WERI-Rb-1 (cell line): ENCODE results near the gene TMEM132D.

Experiments
- DNase-seq: peaks from one replicate; pipeline ENCODE4 v3.0.0-alpha.2; 2020
- H3K27ac ChIP-seq: fragments of 250-450 bp; sonication (Bioruptor Pico); 2 replicates; pipeline ENCODE4 v1.5.1; 2020; ENCODE audit warnings: mild to moderate bottlenecking, moderate library complexity
- H3K27me3 ChIP-seq: fragments of 250-450 bp; sonication (Bioruptor Pico); 2 replicates; pipeline ENCODE4 v1.5.1; 2021; ENCODE audit warnings: mild to moderate bottlenecking, low read depth, moderate library complexity; ENCODE audit not compliant: insufficient read depth, severe bottlenecking
- H3K36me3 ChIP-seq: fragments of 250-450 bp; sonication (Bioruptor Pico); 2 replicates; pipeline ENCODE4 v1.5.1; 2020; ENCODE audit warnings: mild to moderate bottlenecking, moderate library complexity
- H3K4me3 ChIP-seq: 2 replicates; pipeline ENCODE4 v1.5.1; 2011; ENCODE audit warnings: low read depth, mild to moderate bottlenecking, control low read depth, low read length
- H3K9me3 ChIP-seq: fragments of 250-450 bp; sonication (Bioruptor Pico); 2 replicates; pipeline ENCODE4 v1.5.1; 2021; ENCODE audit warnings: mild to moderate bottlenecking, moderate library complexity; ENCODE audit not compliant: severe bottlenecking
- TF ChIP-seq, protein P1 (sequence below): IDR thresholded peaks from 2 replicates; pipeline ENCODE4 v1.5.1; 2011; ENCODE audit warnings: low read depth, mild to moderate bottlenecking, control low read depth, inconsistent platforms, low read length

Gene TMEM132D

DNA sequence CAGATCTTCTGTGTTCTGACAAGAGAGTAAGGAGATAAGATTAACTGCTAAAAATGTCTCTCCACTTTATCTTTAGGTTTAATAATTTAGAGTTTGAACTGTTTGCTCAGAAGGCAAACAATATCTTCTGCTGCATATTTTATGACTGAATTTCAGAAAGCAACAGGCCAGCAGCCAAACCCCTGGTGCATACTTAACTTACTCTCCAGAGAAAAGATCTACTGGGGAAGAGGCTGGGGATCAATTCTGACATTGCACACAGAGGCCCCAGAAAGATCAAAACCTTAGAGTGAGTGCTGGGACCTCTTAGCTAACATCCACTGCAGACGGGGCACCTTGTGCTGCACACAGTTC, 518.2 kb downstream of the TMEM132D start:
- no peak for DNase-seq
- TF ChIP-seq, protein P1, sequence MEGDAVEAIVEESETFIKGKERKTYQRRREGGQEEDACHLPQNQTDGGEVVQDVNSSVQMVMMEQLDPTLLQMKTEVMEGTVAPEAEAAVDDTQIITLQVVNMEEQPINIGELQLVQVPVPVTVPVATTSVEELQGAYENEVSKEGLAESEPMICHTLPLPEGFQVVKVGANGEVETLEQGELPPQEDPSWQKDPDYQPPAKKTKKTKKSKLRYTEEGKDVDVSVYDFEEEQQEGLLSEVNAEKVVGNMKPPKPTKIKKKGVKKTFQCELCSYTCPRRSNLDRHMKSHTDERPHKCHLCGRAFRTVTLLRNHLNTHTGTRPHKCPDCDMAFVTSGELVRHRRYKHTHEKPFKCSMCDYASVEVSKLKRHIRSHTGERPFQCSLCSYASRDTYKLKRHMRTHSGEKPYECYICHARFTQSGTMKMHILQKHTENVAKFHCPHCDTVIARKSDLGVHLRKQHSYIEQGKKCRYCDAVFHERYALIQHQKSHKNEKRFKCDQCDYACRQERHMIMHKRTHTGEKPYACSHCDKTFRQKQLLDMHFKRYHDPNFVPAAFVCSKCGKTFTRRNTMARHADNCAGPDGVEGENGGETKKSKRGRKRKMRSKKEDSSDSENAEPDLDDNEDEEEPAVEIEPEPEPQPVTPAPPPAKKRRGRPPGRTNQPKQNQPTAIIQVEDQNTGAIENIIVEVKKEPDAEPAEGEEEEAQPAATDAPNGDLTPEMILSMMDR, result no peak
- no peak overlapping the region for H3K4me3 ChIP-seq

DNA sequence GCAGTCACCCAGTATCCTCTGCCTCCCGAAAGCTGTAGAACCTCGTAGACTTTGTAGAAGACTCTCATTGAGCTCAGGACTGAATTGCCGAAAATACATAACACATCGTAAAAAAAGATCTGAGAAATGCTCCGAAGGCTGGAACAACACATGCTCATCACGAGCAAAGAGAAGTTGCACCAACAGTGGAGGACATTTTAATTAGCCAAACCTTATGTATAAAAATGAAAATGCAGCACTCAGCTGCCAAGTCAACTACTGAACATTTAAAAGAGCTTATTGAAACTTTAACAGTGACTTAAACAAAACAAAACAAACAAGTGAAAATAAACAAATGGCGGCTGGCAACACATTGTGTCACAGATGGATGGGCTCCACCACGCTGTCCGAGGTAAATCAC, 519.9 kb downstream of the TMEM132D start:
- H3K9me3 ChIP-seq, result no peaks in the 10 kb centered on the region
- no peak for DNase-seq
- TF ChIP-seq, protein P1, result no peak
- no peaks in the 10 kb centered on the region for H3K36me3 ChIP-seq
- H3K27me3 ChIP-seq, result no peaks in the 10 kb centered on the region
- no peak overlapping the region for H3K27ac ChIP-seq
- H3K4me3 ChIP-seq, result no peak overlapping the region

More for the DNA sequence above, 518.2 kb downstream of the TMEM132D start:
- no peak overlapping the region for H3K27ac ChIP-seq
- H3K36me3 ChIP-seq, result no peaks in the 10 kb centered on the region
- H3K27me3 ChIP-seq, result no peaks in the 10 kb centered on the region
- H3K9me3 ChIP-seq, result no peaks in the 10 kb centered on the region

DNA sequence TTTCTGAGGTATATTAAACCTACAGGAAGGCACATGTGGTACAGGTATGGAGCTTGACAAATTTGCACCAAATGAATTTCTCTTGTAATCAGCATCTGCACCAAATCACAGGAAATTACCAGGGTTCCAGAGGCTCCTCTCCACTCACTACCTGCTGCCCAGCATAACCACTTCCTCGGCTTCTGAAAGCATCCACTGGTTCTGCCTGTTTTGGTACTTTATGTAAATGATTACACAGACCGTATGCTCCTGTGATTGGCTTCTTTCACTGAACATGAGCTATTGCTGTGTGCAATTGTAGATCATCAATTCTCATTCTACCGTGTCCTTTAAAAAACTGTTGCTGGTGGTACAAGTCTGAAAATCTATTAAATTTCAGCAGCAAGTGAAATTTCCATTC, 522.1 kb downstream of the TMEM132D start:
- TF ChIP-seq, protein P1, result no peak

DNA sequence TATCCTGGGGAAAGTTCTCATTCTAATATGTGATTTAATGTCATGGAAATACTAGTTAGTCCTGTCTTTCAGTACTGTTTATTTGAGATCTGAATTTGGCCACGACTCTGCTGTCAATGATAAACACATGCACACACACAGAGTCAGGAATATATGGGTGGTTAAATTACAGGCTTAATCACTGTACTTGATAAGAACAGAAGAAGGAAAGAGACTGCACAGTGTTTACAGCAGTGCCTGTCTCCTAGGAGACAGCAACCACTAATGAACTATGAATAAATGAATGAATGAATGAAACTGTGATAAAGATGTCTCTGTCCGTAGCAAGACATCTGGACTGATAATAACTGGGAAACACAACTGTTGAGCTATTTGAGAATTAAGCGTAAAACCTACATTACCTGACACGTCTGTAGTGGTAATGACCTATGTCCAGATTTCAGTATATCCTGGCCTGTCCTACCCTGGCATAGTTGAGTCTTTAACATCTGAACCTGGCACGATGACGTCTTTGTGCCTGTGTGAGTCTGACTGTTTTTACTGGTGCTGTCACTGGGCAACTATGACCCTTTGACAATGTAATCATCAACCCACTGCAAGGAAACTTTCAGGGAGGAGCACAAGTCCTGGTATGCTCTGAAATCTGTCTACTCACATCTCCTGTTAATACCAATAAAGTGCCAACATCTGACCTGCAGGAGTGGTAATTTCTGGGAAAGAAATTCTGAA, 524.6 kb downstream of the TMEM132D start:
- Histone ChIP-seq H3K4me3 (no peak overlapping the region), H3K9me3 (no peaks in the 10 kb centered on the region), H3K27ac (no peak overlapping the region), H3K27me3 (no peaks in the 10 kb centered on the region), H3K36me3 (no peaks in the 10 kb centered on the region)
- TF ChIP-seq, protein P1, result no peak
- no peak for DNase-seq

More for the DNA sequence above, 522.1 kb downstream of the TMEM132D start:
- Histone ChIP-seq H3K36me3 (no peaks in the 10 kb centered on the region), H3K9me3 (no peaks in the 10 kb centered on the region), H3K4me3 (no peak overlapping the region), H3K27me3 (no peaks in the 10 kb centered on the region), H3K27ac (no peak overlapping the region)
- DNase-seq, result no peak

DNA sequence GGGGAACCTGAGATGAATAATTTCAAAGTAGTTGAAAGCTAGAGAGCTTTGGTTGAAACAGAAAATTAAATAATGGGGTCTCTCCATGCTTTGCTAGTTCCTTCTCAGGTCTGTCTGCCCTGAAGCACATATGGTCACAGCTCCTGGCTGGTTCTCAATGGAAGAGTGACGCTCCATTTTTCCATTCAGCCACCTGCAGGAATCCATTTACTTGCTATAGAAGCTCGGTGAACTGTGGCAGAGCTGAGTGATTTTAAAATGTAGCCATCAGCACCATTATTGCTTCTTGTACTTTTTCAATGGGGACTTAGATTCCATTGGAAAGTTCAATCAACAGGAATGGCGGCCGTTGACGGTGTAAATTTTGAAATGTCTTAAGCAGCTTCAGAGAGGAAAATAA, 525.3 kb downstream of the TMEM132D start:
- Histone ChIP-seq H3K36me3 (no peaks in the 10 kb centered on the region), H3K27ac (no peak overlapping the region), H3K9me3 (no peaks in the 10 kb centered on the region), H3K27me3 (no peaks in the 10 kb centered on the region), H3K4me3 (no peak overlapping the region)
- TF ChIP-seq, protein P1, result no peak
- DNase-seq, result no peak

DNA sequence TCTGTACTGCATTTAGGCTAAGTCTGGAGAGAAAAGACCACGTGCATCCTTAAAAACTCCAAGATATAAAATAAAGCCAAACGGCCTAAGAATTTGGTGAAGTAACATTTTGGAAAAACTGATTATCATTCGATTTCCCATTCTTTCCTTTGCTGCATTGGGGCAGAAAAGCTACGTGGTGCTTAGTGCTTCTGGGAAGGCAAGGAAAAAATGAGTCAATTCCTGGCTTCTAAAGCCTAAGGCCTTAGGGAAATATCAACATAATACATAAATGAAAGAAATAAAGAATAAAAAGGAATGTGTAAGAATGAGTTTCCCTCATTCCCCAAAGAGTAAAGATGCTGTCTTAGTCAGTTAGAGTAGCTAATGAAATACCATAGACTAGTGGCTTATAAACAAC, 530.1 kb downstream of the TMEM132D start:
- no peak for DNase-seq
- no peak overlapping the region for H3K27ac ChIP-seq
- no peak overlapping the region for H3K4me3 ChIP-seq
- H3K9me3 ChIP-seq, result no peaks in the 10 kb centered on the region
- no peaks in the 10 kb centered on the region for H3K27me3 ChIP-seq
- H3K36me3 ChIP-seq, result no peaks in the 10 kb centered on the region
- TF ChIP-seq, protein P1, result no peak
